Ovary (tissue), 3 donors: ENCODE measurements around the gene CDH22.

Source experiments
- EP300 ChIP-seq: sonication (generic); formaldehyde crosslinking; IDR thresholded peaks from one replicate; pipeline ENCODE4 v1.6.1; 2017; ENCODE audit warnings: antibody characterized with exemption
- POLR2A ChIP-seq: fragments of 450-650 bp; IDR thresholded peaks from one replicate; pipeline ENCODE4 v1.6.1; 2017; ENCODE audit warnings: antibody characterized with exemption, mild to moderate bottlenecking, moderate library complexity
- TF ChIP-seq, protein P1 (sequence below), 3 donors: fragments of 450-650 bp in 2 of 3; fragments of 200-600 bp in 1 of 3; IDR thresholded peaks; one replicate each; pipeline versions ENCODE4 v1.5.1 to v1.8.0; 2016 to 2022; ENCODE audit warnings: antibody characterized with exemption in 3 of 3, mild to moderate bottlenecking in 1 of 3
- donor health status: DM: no; HTN: no; CAD: no.

- TF ChIP-seq POLR2A (no peak), EP300 (no peak)
- TF ChIP-seq, protein P1, sequence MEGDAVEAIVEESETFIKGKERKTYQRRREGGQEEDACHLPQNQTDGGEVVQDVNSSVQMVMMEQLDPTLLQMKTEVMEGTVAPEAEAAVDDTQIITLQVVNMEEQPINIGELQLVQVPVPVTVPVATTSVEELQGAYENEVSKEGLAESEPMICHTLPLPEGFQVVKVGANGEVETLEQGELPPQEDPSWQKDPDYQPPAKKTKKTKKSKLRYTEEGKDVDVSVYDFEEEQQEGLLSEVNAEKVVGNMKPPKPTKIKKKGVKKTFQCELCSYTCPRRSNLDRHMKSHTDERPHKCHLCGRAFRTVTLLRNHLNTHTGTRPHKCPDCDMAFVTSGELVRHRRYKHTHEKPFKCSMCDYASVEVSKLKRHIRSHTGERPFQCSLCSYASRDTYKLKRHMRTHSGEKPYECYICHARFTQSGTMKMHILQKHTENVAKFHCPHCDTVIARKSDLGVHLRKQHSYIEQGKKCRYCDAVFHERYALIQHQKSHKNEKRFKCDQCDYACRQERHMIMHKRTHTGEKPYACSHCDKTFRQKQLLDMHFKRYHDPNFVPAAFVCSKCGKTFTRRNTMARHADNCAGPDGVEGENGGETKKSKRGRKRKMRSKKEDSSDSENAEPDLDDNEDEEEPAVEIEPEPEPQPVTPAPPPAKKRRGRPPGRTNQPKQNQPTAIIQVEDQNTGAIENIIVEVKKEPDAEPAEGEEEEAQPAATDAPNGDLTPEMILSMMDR (IDR thresholded peaks at IDR 0.05): no peak
Observed at GRCh38 chr20:46305973-46306360, 2.3 kb downstream of the CDH22 start.
